ENCODE measurements around the gene GP9. TPM values are rescaled to one million over a fixed set of nuclear protein-coding genes. Genes with fewer than 3 reads are reported as not detected.

The GP9 gene
- total and polyA plus RNA-seq, 2 donors (not counting 1 experiment from before 2014, with no cell fraction given) = not detected

DNA sequence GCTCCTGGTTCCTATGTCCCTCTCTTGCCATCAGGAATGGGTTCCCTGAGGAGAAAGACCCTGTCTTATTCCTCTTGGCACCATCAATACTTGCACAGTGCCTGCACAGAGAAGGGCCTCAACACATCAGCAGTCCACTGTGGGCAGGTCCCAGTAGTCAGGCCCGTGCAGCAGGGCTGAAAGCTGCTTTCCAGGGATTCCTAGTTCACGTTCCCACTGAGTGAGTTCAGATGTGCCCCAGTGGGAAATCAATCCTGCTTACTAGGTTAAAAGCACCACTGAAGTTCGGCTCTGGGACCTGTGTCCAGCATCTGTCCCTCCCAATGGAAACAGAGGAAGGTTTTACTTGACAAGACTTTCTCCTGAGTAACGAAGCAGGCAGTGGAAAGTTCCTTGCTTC, 45.3 kb downstream of the GP9 start:
- no peaks in the 10 kb centered on the region for H3K4me1 ChIP-seq (ENCODE audit: control insufficient read depth in 2 of 2, insufficient read depth in 2 of 2, low read length in 2 of 2)
- DNase-seq = no peak
- ATAC-seq (ENCODE audit: low read depth) = no peak
- no peak overlapping the region for H3K4me3 ChIP-seq (ENCODE audit: control extremely low read depth in 1 of 5, extremely low read depth in 1 of 5, insufficient read depth in 1 of 5, low read depth in 2 of 5, low read length in 4 of 5)
- H2AFZ ChIP-seq (ENCODE audit: insufficient read depth, low read depth, low read length, poor library complexity, severe bottlenecking) = no peak overlapping the region
- Mint-ChIP-seq H3K4me3 (no peak overlapping the region), H3K27ac (no peak overlapping the region), H3K4me1 (no peaks in the 10 kb centered on the region), H3K27me3 (no peaks in the 10 kb centered on the region), H3K9me3 (ENCODE audit: insufficient read depth) (no peaks in the 10 kb centered on the region)
- intact Hi-C loops (cut with micrococcal nuclease) = no loop called here
- no peaks in the 10 kb centered on the region for H3K9me3 ChIP-seq (ENCODE audit: control extremely low read depth in 1 of 3, control insufficient read depth in 2 of 3, insufficient read depth in 1 of 3, low read length in 2 of 3)
- peaks cover 63% of the 10 kb centered on the region for H4K20me1 ChIP-seq (ENCODE audit: control insufficient read depth, insufficient read depth, low read length, poor library complexity, severe bottlenecking)
- H3K36me3 ChIP-seq (replicated peaks in 1 of 2; ENCODE audit: control extremely low read depth in 1 of 2, control insufficient read depth in 1 of 2, extremely low read depth in 1 of 2, insufficient read depth in 2 of 2, low read length in 1 of 2) = peaks cover 0 to 20% of the 10 kb centered on the region in 2 experiments
- WGBS (ENCODE audit: insufficient coverage) = 94% methylated on average over 3 of the region's 4 CpGs
- no peaks in the 10 kb centered on the region for H3K27me3 ChIP-seq (replicated peaks in 1 of 4; ENCODE audit: control extremely low read depth in 1 of 4, control insufficient read depth in 3 of 4, insufficient read depth in 4 of 4, low read length in 3 of 4)
- peaks cover 83% of the 10 kb centered on the region for H3K79me2 ChIP-seq (ENCODE audit: control insufficient read depth, insufficient read depth, low read length)
- no peak for TF ChIP-seq EZH2 (IDR thresholded peaks at IDR 0.05; ENCODE audit: borderline replicate concordance, insufficient read depth, low read depth, low read length, poor library complexity, severe bottlenecking)
- TF ChIP-seq, protein P1, sequence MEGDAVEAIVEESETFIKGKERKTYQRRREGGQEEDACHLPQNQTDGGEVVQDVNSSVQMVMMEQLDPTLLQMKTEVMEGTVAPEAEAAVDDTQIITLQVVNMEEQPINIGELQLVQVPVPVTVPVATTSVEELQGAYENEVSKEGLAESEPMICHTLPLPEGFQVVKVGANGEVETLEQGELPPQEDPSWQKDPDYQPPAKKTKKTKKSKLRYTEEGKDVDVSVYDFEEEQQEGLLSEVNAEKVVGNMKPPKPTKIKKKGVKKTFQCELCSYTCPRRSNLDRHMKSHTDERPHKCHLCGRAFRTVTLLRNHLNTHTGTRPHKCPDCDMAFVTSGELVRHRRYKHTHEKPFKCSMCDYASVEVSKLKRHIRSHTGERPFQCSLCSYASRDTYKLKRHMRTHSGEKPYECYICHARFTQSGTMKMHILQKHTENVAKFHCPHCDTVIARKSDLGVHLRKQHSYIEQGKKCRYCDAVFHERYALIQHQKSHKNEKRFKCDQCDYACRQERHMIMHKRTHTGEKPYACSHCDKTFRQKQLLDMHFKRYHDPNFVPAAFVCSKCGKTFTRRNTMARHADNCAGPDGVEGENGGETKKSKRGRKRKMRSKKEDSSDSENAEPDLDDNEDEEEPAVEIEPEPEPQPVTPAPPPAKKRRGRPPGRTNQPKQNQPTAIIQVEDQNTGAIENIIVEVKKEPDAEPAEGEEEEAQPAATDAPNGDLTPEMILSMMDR (IDR thresholded peaks at IDR 0.05) = no peak
- ChIA-PET POLR2A (no interaction called here), CTCF (no interaction called here)
- no peak overlapping the region for H3K27ac ChIP-seq (ENCODE audit: low read length in 2 of 2)
- no peak overlapping the region for H3K9ac ChIP-seq (ENCODE audit: low read length)
- no peak overlapping the region for H3K4me2 ChIP-seq (replicated peaks; ENCODE audit: low read depth, low read length, poor library complexity, severe bottlenecking)

DNA sequence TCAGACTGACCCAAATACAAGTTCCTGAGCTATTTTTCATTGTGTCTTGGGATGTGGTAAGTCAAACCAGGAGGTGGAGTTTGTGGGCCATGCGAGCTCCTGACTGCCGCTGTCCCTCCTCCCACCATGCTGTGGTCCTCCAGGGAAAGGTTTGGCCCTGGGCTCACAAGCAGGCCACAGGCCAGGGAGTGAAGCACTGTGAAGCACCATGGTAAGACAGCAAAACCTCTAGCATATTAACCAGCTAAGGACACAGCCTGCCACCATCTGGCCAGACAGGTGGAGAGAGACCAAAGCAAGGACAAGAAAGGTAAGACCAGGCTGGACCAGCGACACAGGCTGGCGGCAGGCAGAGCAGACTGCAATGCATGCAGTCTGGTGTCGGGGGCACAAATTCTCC, 45.7 kb downstream of the GP9 start:
- 100% methylated on average over 2 of the region's 5 CpGs for WGBS (ENCODE audit: insufficient coverage)
- ChIA-PET CTCF (no interaction called here), POLR2A (no interaction called here)
- H3K27ac Mint-ChIP-seq = no peak overlapping the region
- H3K27me3 Mint-ChIP-seq = no peaks in the 10 kb centered on the region
- H3K9me3 ChIP-seq (ENCODE audit: control extremely low read depth in 1 of 3, control insufficient read depth in 2 of 3, insufficient read depth in 1 of 3, low read length in 2 of 3) = no peaks in the 10 kb centered on the region
- no peak overlapping the region for H3K4me3 Mint-ChIP-seq
- ATAC-seq (ENCODE audit: low read depth) = no peak
- no peaks in the 10 kb centered on the region for H3K4me1 ChIP-seq (ENCODE audit: control insufficient read depth in 2 of 2, insufficient read depth in 2 of 2, low read length in 2 of 2)
- H3K9me3 Mint-ChIP-seq (ENCODE audit: insufficient read depth) = no peaks in the 10 kb centered on the region
- intact Hi-C loops (cut with micrococcal nuclease) = no loop called here
- H3K79me2 ChIP-seq (ENCODE audit: control insufficient read depth, insufficient read depth, low read length) = peaks cover 87% of the 10 kb centered on the region
- H3K4me2 ChIP-seq (replicated peaks; ENCODE audit: low read depth, low read length, poor library complexity, severe bottlenecking) = no peak overlapping the region
- no peak overlapping the region for H3K9ac ChIP-seq (ENCODE audit: low read length)
- H2AFZ ChIP-seq (ENCODE audit: insufficient read depth, low read depth, low read length, poor library complexity, severe bottlenecking) = no peak overlapping the region
- H3K4me1 Mint-ChIP-seq = no peaks in the 10 kb centered on the region
- peaks cover 0 to 20% of the 10 kb centered on the region in 2 experiments for H3K36me3 ChIP-seq (replicated peaks in 1 of 2; ENCODE audit: control extremely low read depth in 1 of 2, control insufficient read depth in 1 of 2, extremely low read depth in 1 of 2, insufficient read depth in 2 of 2, low read length in 1 of 2)
- H3K27me3 ChIP-seq (replicated peaks in 1 of 4; ENCODE audit: control extremely low read depth in 1 of 4, control insufficient read depth in 3 of 4, insufficient read depth in 4 of 4, low read length in 3 of 4) = no peaks in the 10 kb centered on the region
- no peak overlapping the region for H3K27ac ChIP-seq (ENCODE audit: low read length in 2 of 2)
- TF ChIP-seq, protein P1 (IDR thresholded peaks at IDR 0.05) = no peak
- TF ChIP-seq EZH2 (IDR thresholded peaks at IDR 0.05; ENCODE audit: borderline replicate concordance, insufficient read depth, low read depth, low read length, poor library complexity, severe bottlenecking) = no peak
- H4K20me1 ChIP-seq (ENCODE audit: control insufficient read depth, insufficient read depth, low read length, poor library complexity, severe bottlenecking) = peaks cover 60% of the 10 kb centered on the region
- no peak overlapping the region for H3K4me3 ChIP-seq (ENCODE audit: control extremely low read depth in 1 of 5, extremely low read depth in 1 of 5, insufficient read depth in 1 of 5, low read depth in 2 of 5, low read length in 4 of 5)
- no peak for DNase-seq

Measured in B cell (primary cell).